OCI-LY7 (cell line): Measurements from ENCODE around the gene SLC4A5. TPM values are rescaled to one million over a fixed set of nuclear protein-coding genes. Genes with fewer than 3 reads are reported as not detected.

Experiments
- BruUV-seq: library from RNA; stranded (reverse); fragments of 400-500 nt; replicated peaks from 2 replicates; lab custom pipeline; 2021; lab: Mats Ljungman, UMichigan
- CTCF ChIA-PET: fragments of 300-600 bp; sonication (Branson Sonifier 250); formaldehyde crosslinking; loops from one replicate; lab custom pipeline; 2022; ENCODE audit warnings: antibody characterized with exemption; ENCODE audit not compliant: unreplicated experiment; lab: Charles Lee
- POLR2A ChIA-PET: fragments of 300-600 bp; sonication (Branson Sonifier 250); formaldehyde crosslinking; loops from one replicate; lab custom pipeline; 2022; ENCODE audit warnings: antibody characterized with exemption; lab: Charles Lee
- DNase-seq: peaks from one replicate; pipeline ENCODE4 v3.0.0-alpha.2; 2015; ENCODE audit warnings: low spot score
- H2AFZ ChIP-seq: fragments of 200-600 bp; sonication (generic), shearing (Covaris generic); 2 replicates; pipeline ENCODE4 v1.6.1; 2014; ENCODE audit warnings: mild to moderate bottlenecking, antibody characterized with exemption, low read length, moderate library complexity
- H3K27ac ChIP-seq: fragments of 200-600 bp; sonication (generic); 2 replicates; pipeline ENCODE4 v1.5.1; 2014; ENCODE audit warnings: mixed run types, low read depth, mild to moderate bottlenecking, moderate library complexity, low read length, inconsistent platforms; ENCODE audit not compliant: poor library complexity, severe bottlenecking
- H3K36me3 ChIP-seq: fragments of 200-600 bp; sonication (generic); 2 replicates; pipeline ENCODE4 v1.6.1; 2014; ENCODE audit warnings: mild to moderate bottlenecking, antibody characterized with exemption, low read length, moderate library complexity, mixed read lengths; ENCODE audit not compliant: insufficient read depth
- H3K4me1 ChIP-seq: fragments of 200-600 bp; sonication (generic); 2 replicates; pipeline ENCODE4 v1.5.1; 2014; ENCODE audit warnings: mild to moderate bottlenecking, low read length; ENCODE audit not compliant: insufficient read depth, poor library complexity, severe bottlenecking
- H3K4me2 ChIP-seq: fragments of 200-600 bp; sonication (generic); 2 replicates; pipeline ENCODE4 v1.6.1; 2014; ENCODE audit warnings: mild to moderate bottlenecking, low read length
- H3K4me3 ChIP-seq: fragments of 200-600 bp; sonication (generic); 2 replicates; pipeline ENCODE4 v1.5.1; 2014; ENCODE audit warnings: mild to moderate bottlenecking, low read depth, low read length; ENCODE audit not compliant: poor library complexity, severe bottlenecking
- H3K79me2 ChIP-seq: fragments of 200-600 bp; sonication (generic); 2 replicates; pipeline ENCODE4 v1.6.1; 2016; ENCODE audit warnings: low read depth, mild to moderate bottlenecking, low read length, moderate library complexity, mixed read lengths; ENCODE audit not compliant: insufficient read depth
- H3K9me2 ChIP-seq: fragments of 200-600 bp; sonication (generic); 2 replicates; pipeline ENCODE4 v1.6.1; 2016; ENCODE audit warnings: mild to moderate bottlenecking, low read length, mixed read lengths; ENCODE audit not compliant: insufficient read depth
- H3K9me3 ChIP-seq: fragments of 200-600 bp; sonication (generic); 2 replicates; pipeline ENCODE4 v1.6.1; 2014; ENCODE audit warnings: mild to moderate bottlenecking, mixed run types, low read length, mixed read lengths
- H4K20me1 ChIP-seq: fragments of 200-600 bp; sonication (generic); 2 replicates; pipeline ENCODE4 v1.6.1; 2014; ENCODE audit warnings: mild to moderate bottlenecking, antibody characterized with exemption, low read length, moderate library complexity, mixed read lengths; ENCODE audit not compliant: insufficient read depth
- EZH2phosphoT487 ChIP-seq: fragments of 200-600 bp; sonication (generic); IDR thresholded peaks from 2 replicates; pipeline ENCODE4 v1.6.1; 2018; ENCODE audit warnings: low read depth, borderline replicate concordance, mild to moderate bottlenecking, mixed run types, antibody characterized with exemption, low read length, moderate library complexity, mixed read lengths
- intact Hi-C: fragments of 100-400 bp; cut with micrococcal nuclease; formaldehyde crosslinking; loops from one replicate; pipeline ENCODE4 v1.10.0; 2022; ENCODE audit not compliant: unreplicated experiment
- total RNA-seq, 2 experiments: library from RNA; depleted of rRNA in 1 of 2; stranded (reverse); fragments of >200 nt in 1 of 2; shearing (Covaris generic) in 1 of 2; gene quantifications; 2 replicates each; pipeline ENCODE4 v1.2.3, GENCODE V29; 2014 to 2022
- TF ChIP-seq, protein P1 (sequence below): fragments of 200-600 bp; sonication (generic); conservative IDR thresholded peaks from 2 replicates; pipeline ENCODE4 v1.5.1; 2014; ENCODE audit warnings: mild to moderate bottlenecking, antibody characterized with exemption, low read length, moderate library complexity, mixed read lengths

SLC4A5 gene
- total RNA-seq, 2 experiments from 2014 or later: 1.2 to 7.0 TPM

- intact Hi-C loops: no loop called here
- ChIA-PET POLR2A (interaction anchor here (0.6 to 1.9 kb wide), 10 partner anchors 8 to 23 kb away, joined by 3 to 15 read pairs (median 4); partner anchors contain the start of gene MOB1A), CTCF (interaction anchor here (1.0 kb wide), 1 partner anchor 13 kb away, joined by 3 read pairs; the partner anchor contains the start of gene MOB1A)
- Histone ChIP-seq H3K4me1 (peaks cover 34% of the 10 kb centered on the region), H3K4me2 (peak overlapping the region; percentile 13; the same call in 1 of the 2 replicates), H3K9me2 (no peaks in the 10 kb centered on the region), H3K27ac (no peak overlapping the region), H2AFZ (peak overlapping the region; percentile 17; the same call in 1 of the 2 replicates), H3K36me3 (no peaks in the 10 kb centered on the region), H4K20me1 (no peaks in the 10 kb centered on the region), H3K4me3 (no peak overlapping the region), H3K9me3 (no peaks in the 10 kb centered on the region), H3K79me2 (no peaks in the 10 kb centered on the region)
- DNase-seq: no peak
- no TSS peak for BruUV-seq
- TF ChIP-seq, protein P1, sequence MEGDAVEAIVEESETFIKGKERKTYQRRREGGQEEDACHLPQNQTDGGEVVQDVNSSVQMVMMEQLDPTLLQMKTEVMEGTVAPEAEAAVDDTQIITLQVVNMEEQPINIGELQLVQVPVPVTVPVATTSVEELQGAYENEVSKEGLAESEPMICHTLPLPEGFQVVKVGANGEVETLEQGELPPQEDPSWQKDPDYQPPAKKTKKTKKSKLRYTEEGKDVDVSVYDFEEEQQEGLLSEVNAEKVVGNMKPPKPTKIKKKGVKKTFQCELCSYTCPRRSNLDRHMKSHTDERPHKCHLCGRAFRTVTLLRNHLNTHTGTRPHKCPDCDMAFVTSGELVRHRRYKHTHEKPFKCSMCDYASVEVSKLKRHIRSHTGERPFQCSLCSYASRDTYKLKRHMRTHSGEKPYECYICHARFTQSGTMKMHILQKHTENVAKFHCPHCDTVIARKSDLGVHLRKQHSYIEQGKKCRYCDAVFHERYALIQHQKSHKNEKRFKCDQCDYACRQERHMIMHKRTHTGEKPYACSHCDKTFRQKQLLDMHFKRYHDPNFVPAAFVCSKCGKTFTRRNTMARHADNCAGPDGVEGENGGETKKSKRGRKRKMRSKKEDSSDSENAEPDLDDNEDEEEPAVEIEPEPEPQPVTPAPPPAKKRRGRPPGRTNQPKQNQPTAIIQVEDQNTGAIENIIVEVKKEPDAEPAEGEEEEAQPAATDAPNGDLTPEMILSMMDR: no peak
- TF ChIP-seq EZH2phosphoT487: no peak
Measured at GRCh38 chr2:74191596-74192380, 151.4 kb downstream of the SLC4A5 start.

- H3K4me1 ChIP-seq: peaks cover 58% of the 10 kb centered on the region
Measured at GRCh38 chr2:74188696-74189095, 154.5 kb downstream of the SLC4A5 start.

More at GRCh38 chr2:74188696-74189095, 154.5 kb downstream of the SLC4A5 start:
- no peak overlapping the region for H3K4me3 ChIP-seq
- CTCF ChIA-PET: no interaction called here
- H3K27ac ChIP-seq: no peak overlapping the region
- H3K4me2 ChIP-seq: no peak overlapping the region
- no peaks in the 10 kb centered on the region for H3K79me2 ChIP-seq
- no peaks in the 10 kb centered on the region for H3K9me2 ChIP-seq
- H3K36me3 ChIP-seq: no peaks in the 10 kb centered on the region
- no peak for TF ChIP-seq EZH2phosphoT487
- TF ChIP-seq, protein P1: no peak
- DNase-seq: no peak
- BruUV-seq: no TSS peak
- POLR2A ChIA-PET: interaction anchor here (0.7 to 1.8 kb wide), 3 partner anchors 10 to 20 kb away, joined by 4 to 11 read pairs (median 6); partner anchors contain the start of genes MOB1A and MTHFD2
- H2AFZ ChIP-seq: no peak overlapping the region
- H4K20me1 ChIP-seq: no peaks in the 10 kb centered on the region
- H3K9me3 ChIP-seq: no peaks in the 10 kb centered on the region
- intact Hi-C loops: no loop called here
